Tibial artery (tissue), 4 donors: ENCODE results near the gene BOD1.

Experiments
- DNase-seq, 2 donors: peaks; one replicate each; pipeline ENCODE4 v3.0.0-alpha.2; 2019
- H3K27ac ChIP-seq, 2 donors: fragments of 200-600 bp; sonication (generic) in 1 of 2; 1 replicate in 1 of 2; 2 replicates in 1 of 2; pipeline ENCODE4 v1.5.1; 2018 to 2019; ENCODE audit warnings: mild to moderate bottlenecking in 1 of 2
- H3K27me3 ChIP-seq, 2 donors: fragments of 200-600 bp; sonication (generic) in 1 of 2; one replicate each; pipeline versions ENCODE4 v1.5.1 to v1.6.0; 2016 to 2019
- H3K36me3 ChIP-seq, 3 donors: fragments of 200-600 bp; sonication (generic) in 2 of 3; one replicate each; pipeline ENCODE4 v1.5.1; 2016 to 2019; ENCODE audit warnings: mild to moderate bottlenecking in 2 of 3
- H3K4me1 ChIP-seq, 4 donors: fragments of 200-600 bp; sonication (generic) in 2 of 4; 1 replicate in 3 of 4; 2 replicates in 1 of 4; pipeline ENCODE4 v1.5.1; 2016 to 2019
- H3K4me3 ChIP-seq, 2 donors: fragments of 200-600 bp; sonication (generic) in 1 of 2; 1 replicate in 1 of 2; 2 replicates in 1 of 2; pipeline ENCODE4 v1.5.1; 2018 to 2019; ENCODE audit warnings: mild to moderate bottlenecking in 2 of 2
- H3K9me3 ChIP-seq, 3 donors: fragments of 200-600 bp; sonication (generic) in 1 of 3; one replicate each; pipeline ENCODE4 v1.5.1; 2016 to 2019
- CTCF ChIP-seq, 2 experiments: fragments of 200-600 bp in 1 of 2; fragments of 450-650 bp in 1 of 2; IDR thresholded peaks; one replicate each; pipeline ENCODE4 v1.5.1; 2017 to 2019; ENCODE audit warnings: antibody characterized with exemption in 2 of 2, mild to moderate bottlenecking in 1 of 2, moderate library complexity in 1 of 2
- intact Hi-C: fragments of 100-400 bp; cut with DNase I; formaldehyde crosslinking; loops from one replicate; pipeline ENCODE4 v1.15.0; 2023; ENCODE audit warnings: low total_unique reads

BOD1 gene

GRCh38 chr5:173581408-173582215 lies 34.8 kb downstream of the BOD1 start:
- H3K4me3 ChIP-seq: no peak overlapping the region
- no peak overlapping the region for H3K27ac ChIP-seq
- no peak for DNase-seq
- no peaks in the 10 kb centered on the region for H3K27me3 ChIP-seq
- no peaks in the 10 kb centered on the region for H3K4me1 ChIP-seq
- H3K36me3 ChIP-seq: no peaks in the 10 kb centered on the region
- H3K9me3 ChIP-seq: peaks cover 0 to 8% (median 7%) of the 10 kb centered on the region in 3 donors
- TF ChIP-seq CTCF (IDR thresholded peaks at IDR 0.05): peak; percentile 41 to 59
- intact Hi-C loops: no loop called here

DNA sequence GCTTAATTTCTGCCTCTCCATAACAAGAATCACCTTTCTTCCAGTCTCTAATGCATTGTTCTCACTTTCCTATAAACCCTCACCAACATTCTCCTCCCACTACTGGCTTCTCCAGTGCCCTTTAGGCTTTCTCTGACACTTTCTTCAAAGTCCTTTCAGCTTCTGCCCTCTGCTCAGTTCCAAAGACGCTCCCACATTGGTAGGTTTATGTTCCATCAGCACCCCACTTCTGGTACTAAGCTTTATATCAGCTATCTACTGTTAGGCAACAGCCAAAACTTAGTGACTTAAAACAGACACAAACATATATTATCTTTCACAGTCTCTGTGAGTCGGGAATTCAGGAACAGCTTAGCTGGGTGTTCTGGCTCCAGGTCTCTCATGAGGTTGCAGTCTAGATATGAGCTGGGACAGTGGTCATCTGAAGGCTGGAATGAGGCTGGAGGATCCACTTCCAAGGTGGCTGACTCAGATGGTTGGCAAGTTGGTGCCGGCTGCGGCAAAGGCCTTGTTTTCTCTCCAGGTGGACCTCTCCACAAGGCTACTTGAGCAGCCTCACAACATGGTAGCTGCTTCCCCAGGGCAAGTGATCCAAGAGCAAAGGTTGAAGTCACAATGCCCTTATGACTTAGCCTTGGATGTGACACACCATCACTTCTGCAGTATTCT lies 37.4 kb downstream of the BOD1 start:
- intact Hi-C loops: no loop called here
- DNase-seq: no peak
- TF ChIP-seq CTCF (IDR thresholded peaks at IDR 0.05): no peak
- no peaks in the 10 kb centered on the region for H3K27me3 ChIP-seq
- no peaks in the 10 kb centered on the region for H3K36me3 ChIP-seq
- H3K9me3 ChIP-seq: peaks cover 0 to 8% (median 7%) of the 10 kb centered on the region in 3 donors
- no peaks in the 10 kb centered on the region for H3K4me1 ChIP-seq
- H3K4me3 ChIP-seq: no peak overlapping the region
- no peak overlapping the region for H3K27ac ChIP-seq

DNA sequence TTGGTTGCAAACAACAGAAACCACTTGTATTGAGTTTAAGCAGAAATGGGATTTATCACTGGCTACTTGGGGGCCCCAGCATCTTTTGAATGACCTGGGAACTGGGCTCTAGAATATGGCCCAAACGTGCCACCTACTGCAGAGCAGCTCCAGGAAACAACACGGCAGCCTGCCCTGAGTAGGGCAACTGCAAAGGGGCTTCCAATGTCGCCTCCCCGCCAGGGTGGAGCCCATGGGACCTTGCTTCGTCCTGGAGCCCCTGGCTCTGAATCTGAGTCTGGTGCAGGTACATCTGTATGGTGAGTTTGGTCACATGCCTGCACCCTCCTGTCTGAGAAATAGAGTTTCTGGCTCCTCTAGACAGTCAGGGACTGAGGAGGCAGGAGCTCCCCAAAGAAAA lies 38.6 kb downstream of the BOD1 start:
- H3K4me1 ChIP-seq: peaks cover 0 to 4% (median 0%) of the 10 kb centered on the region in 4 donors
- H3K36me3 ChIP-seq: no peaks in the 10 kb centered on the region
- H3K4me3 ChIP-seq: no peak overlapping the region
- H3K27ac ChIP-seq: no peak overlapping the region
- no peaks in the 10 kb centered on the region for H3K27me3 ChIP-seq
- H3K9me3 ChIP-seq: peaks cover 0 to 8% (median 7%) of the 10 kb centered on the region in 3 donors
- TF ChIP-seq CTCF (IDR thresholded peaks at IDR 0.05): no peak
- DNase-seq: no peak
- intact Hi-C loops: no loop called here

- H3K4me1 ChIP-seq: peaks cover 0 to 7% (median 0%) of the 10 kb centered on the region in 4 donors
- no peaks in the 10 kb centered on the region for H3K27me3 ChIP-seq
- no peak overlapping the region for H3K27ac ChIP-seq
- intact Hi-C loops: no loop called here
- DNase-seq: no peak
- no peaks in the 10 kb centered on the region for H3K36me3 ChIP-seq
- TF ChIP-seq CTCF (IDR thresholded peaks at IDR 0.05): no peak
- no peak overlapping the region for H3K4me3 ChIP-seq
- H3K9me3 ChIP-seq: peaks cover 0 to 8% (median 7%) of the 10 kb centered on the region in 3 donors
These were observed 39.3 kb downstream of the BOD1 start for GRCh38 chr5:173577166-173577565.

DNA sequence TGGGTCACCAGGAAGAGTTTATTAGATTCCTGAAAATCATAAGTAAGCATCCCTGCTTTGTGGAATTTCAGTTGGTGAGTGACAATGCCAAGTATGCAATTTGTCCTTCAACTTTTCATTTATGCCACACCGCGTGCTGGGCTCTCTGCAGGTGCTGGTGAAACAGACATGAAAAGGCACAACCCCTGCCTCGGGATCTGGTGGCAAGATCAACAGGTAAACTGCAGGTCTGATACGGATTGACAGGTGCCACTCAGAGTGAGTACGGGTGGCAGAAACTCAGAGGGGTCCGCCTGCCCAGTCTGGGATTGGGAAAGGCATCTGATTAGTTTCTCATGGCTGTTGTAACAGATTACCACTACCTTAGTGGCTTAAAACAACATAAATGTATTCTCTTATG lies 40.5 kb downstream of the BOD1 start:
- DNase-seq: no peak
- intact Hi-C loops: no loop called here
- H3K4me3 ChIP-seq: no peak overlapping the region
- H3K36me3 ChIP-seq: no peaks in the 10 kb centered on the region
- peaks cover 0 to 7% (median 0%) of the 10 kb centered on the region in 4 donors for H3K4me1 ChIP-seq
- peaks cover 0 to 8% (median 7%) of the 10 kb centered on the region in 3 donors for H3K9me3 ChIP-seq
- no peak for TF ChIP-seq CTCF (IDR thresholded peaks at IDR 0.05)
- no peak overlapping the region for H3K27ac ChIP-seq
- no peaks in the 10 kb centered on the region for H3K27me3 ChIP-seq
